SK-MEL-5 (cell line): ENCODE measurements around the gene ZP1. TPM values are rescaled to one million over a fixed set of nuclear protein-coding genes. Genes with fewer than 3 reads are reported as not detected.

Experiments used
- DNase-seq: peaks from one replicate; pipeline ENCODE4 v3.0.0-alpha.2; 2016; ENCODE audit warnings: low read depth, low spot score
- in situ Hi-C: cut with HindIII; loops from 2 replicates; pipeline ENCODE4 v1.10.0; 2016; ENCODE audit warnings: low sequenced_read_pairs, high pct_unique_total_duplicates, low pct_unique_long_range_greater_than_20kb
- total RNA-seq: library from RNA; depleted of rRNA; stranded (reverse); fragments of >200 nt; shearing (Covaris generic); gene quantifications from 2 replicates; pipeline ENCODE4 v1.2.3, GENCODE V29; 2014

ZP1 gene
- total RNA-seq, 1 experiment from 2014 or later = not detected

DNA sequence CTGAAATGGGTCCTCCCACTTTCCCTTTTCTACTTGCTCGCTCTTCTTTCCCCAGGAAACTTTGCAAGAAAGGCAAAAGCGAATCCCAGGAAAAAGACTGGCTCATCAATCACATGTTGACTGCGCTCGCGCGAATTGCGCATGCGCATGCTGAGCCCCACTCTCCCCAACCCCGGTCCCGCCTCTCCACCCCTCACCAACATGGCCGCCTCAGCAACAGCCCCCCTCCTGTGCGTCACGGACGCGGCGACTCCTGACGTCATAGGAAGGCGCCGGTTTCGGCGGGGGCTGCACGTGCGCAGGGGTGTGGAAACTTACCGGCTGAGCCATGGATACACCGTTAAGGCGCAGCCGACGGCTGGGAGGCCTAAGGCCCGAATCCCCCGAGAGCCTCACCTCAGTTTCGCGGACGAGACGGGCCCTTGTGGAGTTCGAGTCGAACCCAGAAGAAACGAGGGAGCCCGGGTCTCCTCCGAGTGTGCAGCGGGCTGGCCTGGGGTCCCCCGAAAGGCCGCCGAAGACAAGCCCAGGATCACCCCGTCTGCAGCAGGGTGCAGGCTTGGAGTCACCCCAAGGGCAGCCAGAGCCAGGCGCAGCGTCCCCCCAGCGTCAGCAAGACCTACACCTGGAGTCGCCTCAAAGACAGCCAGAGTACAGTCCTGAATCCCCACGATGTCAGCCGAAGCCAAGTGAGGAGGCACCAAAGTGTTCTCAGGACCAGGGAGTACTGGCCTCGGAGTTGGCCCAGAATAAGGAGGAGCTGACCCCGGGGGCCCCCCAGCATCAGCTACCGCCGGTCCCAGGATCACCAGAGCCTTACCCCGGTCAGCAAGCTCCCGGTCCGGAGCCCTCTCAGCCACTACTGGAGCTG, 25.3 kb upstream of the ZP1 start, which contains the start of gene CCDC86:
Gene CCDC86, plus strand, starts transcription at position 317 of the 871 bp plus-strand sequence. Its CDS starts 12 bp downstream, at position 329.
- DNase-seq = peak; percentile 92
- in situ Hi-C loops = no loop called here

GRCh38 chr11:60842668-60843600, 24.4 kb upstream of the ZP1 start:
- no peak for DNase-seq
- in situ Hi-C loops = no loop called here

DNA sequence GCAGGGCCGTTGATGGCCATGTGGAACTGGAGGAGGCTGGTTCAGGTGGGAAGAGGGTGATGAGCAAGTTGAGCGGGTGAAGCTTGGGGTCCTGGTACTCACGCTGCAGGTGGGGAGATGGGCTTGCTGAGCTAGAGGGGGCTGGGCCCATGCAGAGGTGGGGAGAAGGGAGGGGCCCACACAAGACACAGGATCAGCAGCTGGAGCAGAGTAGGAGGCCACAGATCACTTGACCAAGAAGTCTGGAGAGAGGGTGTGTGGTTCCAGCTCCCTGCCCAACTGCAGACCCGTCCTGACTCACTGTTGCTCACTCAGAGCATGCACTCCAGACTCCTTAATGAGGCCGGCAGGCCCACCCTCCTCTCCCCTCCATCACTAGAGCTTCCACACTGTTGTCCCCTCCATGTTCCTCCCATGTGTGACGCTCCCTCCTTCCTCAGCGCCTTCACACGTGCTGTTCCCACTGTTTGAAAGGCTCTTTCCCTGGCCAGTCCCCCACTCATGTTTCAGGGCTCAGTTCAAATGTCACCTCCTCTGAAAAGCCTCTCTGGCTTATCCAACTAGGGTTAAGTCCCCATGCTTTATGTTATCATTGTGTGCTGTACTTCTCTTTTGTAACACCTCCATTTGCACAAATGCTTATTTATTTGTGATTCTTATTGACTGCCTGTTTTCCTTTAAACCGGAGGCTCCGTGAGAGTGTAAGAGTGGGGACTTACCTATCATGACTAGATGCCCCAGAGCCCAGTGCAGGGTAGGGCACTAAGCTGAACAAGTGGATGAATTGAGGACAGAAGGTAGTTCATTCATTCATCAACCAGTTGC, 23.1 kb upstream of the ZP1 start:
- no peak for DNase-seq
- in situ Hi-C loops = no loop called here

DNA sequence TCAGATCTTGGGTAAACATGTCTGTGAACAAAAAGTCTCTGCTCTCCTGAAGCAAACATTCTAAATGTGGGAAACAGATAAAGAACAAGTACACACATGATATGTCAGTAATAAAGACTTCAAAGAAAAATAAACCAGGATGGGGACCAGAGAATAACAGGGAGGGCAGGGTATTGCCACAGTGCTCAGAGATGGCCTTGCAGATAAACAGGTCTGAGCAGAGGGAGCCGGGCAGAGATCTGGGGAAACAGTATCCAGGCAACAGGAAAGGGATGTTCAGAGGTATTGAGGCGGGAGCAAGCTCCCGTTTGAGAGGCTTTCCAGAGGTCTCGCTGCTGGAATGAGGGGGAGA, 22.5 kb upstream of the ZP1 start:
- in situ Hi-C loops = no loop called here

DNA sequence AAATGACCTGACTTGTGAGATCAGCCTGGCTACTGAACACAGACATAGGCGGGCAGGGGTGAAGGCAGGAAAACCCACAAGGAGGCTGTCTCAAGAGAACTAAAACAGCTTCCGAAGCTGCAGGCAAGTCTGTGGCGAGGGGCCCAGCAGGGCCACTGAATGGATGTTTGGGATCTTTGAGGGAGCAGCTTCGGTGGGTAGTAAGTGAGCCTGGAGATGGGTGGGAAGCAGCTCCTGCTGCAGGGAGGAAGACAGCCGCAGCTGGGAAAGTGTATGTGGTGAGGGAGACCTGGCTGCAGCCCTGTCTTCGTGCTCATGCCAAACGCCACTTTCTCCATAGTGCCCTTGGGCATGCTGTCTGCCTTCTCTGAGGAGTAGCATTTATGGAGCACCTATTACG, 22.0 kb upstream of the ZP1 start:
- DNase-seq = no peak
- in situ Hi-C loops = no loop called here

More for the DNA sequence above, 22.5 kb upstream of the ZP1 start:
- DNase-seq = no peak

GRCh38 chr11:60847281-60847680, 20.1 kb upstream of the ZP1 start:
- no peak for DNase-seq

GRCh38 chr11:60847896-60848295, 19.4 kb upstream of the ZP1 start:
- DNase-seq = no peak
- in situ Hi-C loops = no loop called here

More at GRCh38 chr11:60847281-60847680, 20.1 kb upstream of the ZP1 start:
- in situ Hi-C loops = no loop called here

DNA sequence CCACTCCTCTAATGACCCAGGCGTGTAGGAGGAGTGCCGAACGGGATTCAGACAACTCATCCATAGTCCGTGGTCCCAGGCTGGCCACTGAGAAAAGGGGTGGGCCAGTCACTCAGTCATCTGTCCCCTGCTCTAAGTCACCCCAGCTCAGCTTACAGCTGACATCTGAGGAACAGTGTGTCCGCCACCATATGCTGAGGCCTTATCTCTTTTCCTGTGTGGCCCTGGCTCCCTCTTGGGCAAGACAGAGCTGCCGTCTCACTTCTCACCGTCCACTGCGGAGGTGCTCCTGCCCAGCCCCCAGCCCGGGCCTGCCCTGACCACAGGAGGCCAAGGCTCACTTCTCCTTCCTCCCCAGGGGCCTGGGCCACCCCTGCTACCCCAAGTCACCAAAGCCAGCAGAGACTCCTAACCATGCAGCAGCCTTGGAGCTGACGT, 18.6 kb upstream of the ZP1 start:
- DNase-seq = no peak
- in situ Hi-C loops = no loop called here

GRCh38 chr11:60849641-60850520, 17.5 kb upstream of the ZP1 start:
- no peak for DNase-seq
- in situ Hi-C loops = no loop called here

DNA sequence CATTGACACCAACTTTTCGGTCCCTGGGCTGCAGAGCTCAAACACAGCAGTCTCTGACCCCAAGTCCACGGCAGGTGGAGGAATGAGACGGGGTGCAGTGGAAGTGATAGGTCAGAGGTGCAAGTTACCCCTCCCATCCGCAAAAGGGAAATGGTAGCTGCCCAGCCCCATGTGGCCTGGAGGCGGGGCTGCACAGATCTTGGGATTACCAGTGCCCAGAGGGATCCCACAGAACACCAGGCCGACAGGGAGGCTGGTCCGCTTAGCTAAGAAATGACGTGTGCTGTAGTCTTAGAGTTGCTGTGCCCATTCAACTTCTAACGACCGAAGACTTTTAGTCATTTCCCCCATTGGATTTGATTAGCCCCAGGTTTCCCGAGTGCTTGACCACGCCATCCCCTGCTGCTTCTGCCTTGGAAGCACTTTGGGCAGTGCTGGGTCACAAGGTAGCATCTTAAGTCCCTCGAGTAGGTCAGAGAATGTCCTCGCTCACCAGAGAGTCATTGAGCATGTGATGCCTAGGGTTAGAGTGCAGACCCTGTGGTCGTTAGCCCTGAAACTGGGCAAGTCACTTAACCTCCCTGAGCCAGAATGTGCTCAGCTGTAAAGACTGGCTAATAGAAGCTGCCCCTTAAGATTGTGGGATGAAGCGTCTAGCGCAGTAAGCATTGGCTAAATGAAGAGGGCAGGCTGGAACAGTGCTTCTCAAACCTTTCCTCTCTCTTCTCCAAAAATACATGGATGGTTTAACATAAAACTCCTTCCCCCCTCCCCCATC, 15.8 kb upstream of the ZP1 start:
- in situ Hi-C loops = no loop called here
- no peak for DNase-seq

- no peak for DNase-seq
- in situ Hi-C loops = no loop called here
Observed at GRCh38 chr11:60852117-60852981, 15.0 kb upstream of the ZP1 start.

- no peak for DNase-seq
- in situ Hi-C loops = no loop called here
Observed at GRCh38 chr11:60852982-60853950, 14.1 kb upstream of the ZP1 start.

- no peak for DNase-seq
- in situ Hi-C loops = no loop called here
Observed at GRCh38 chr11:60854140-60854846, 13.0 kb upstream of the ZP1 start.
